Measurements from ENCODE around the gene TWIST2. TPM values are rescaled to one million over a fixed set of nuclear protein-coding genes. Genes with fewer than 3 reads are reported as not detected.

TWIST2 gene
- total RNA-seq, 1 donor from 2014 or later: 18.6 TPM

- no peak overlapping the region for H3K27ac Mint-ChIP-seq
- TF ChIP-seq CTCF (IDR thresholded peaks at IDR 0.05; ENCODE audit: unreplicated experiment): no peak
- no peak overlapping the region for H3K4me3 Mint-ChIP-seq
- peaks cover 2% of the 10 kb centered on the region for H3K4me1 Mint-ChIP-seq
- peaks cover 11% of the 10 kb centered on the region for H3K27me3 Mint-ChIP-seq (ENCODE audit: low read depth)
- H3K36me3 Mint-ChIP-seq: no peaks in the 10 kb centered on the region
- DNase-seq (ENCODE audit: low spot score in 2 of 2, unreplicated experiment in 2 of 2): no peak
- no peaks in the 10 kb centered on the region for H3K9me3 Mint-ChIP-seq
These were observed 72.2 kb downstream of the TWIST2 start for GRCh38 chr2:238920053-238920452.

- no peaks in the 10 kb centered on the region for H3K9me3 Mint-ChIP-seq
- peaks cover 2% of the 10 kb centered on the region for H3K4me1 Mint-ChIP-seq
- H3K27ac Mint-ChIP-seq: no peak overlapping the region
- no peaks in the 10 kb centered on the region for H3K36me3 Mint-ChIP-seq
- DNase-seq (ENCODE audit: low spot score in 2 of 2, unreplicated experiment in 2 of 2): no peak
- TF ChIP-seq CTCF (IDR thresholded peaks at IDR 0.05; ENCODE audit: unreplicated experiment): no peak
- peaks cover 11% of the 10 kb centered on the region for H3K27me3 Mint-ChIP-seq (ENCODE audit: low read depth)
- H3K4me3 Mint-ChIP-seq: no peak overlapping the region
These were observed 72.7 kb downstream of the TWIST2 start for GRCh38 chr2:238920601-238921001.

- H3K4me3 Mint-ChIP-seq: no peak overlapping the region
- H3K27ac Mint-ChIP-seq: no peak overlapping the region
- H3K9me3 Mint-ChIP-seq: no peaks in the 10 kb centered on the region
- no peak for DNase-seq (ENCODE audit: low spot score in 2 of 2, unreplicated experiment in 2 of 2)
- no peak for TF ChIP-seq CTCF (IDR thresholded peaks at IDR 0.05; ENCODE audit: unreplicated experiment)
- H3K4me1 Mint-ChIP-seq: peaks cover 8% of the 10 kb centered on the region
- no peaks in the 10 kb centered on the region for H3K36me3 Mint-ChIP-seq
- peaks cover 7% of the 10 kb centered on the region for H3K27me3 Mint-ChIP-seq (ENCODE audit: low read depth)
These were observed 73.4 kb downstream of the TWIST2 start for GRCh38 chr2:238921259-238921658.

GRCh38 chr2:238921681-238922319 is 73.9 kb downstream of the TWIST2 start:
- no peaks in the 10 kb centered on the region for H3K9me3 Mint-ChIP-seq
- no peak overlapping the region for H3K27ac Mint-ChIP-seq
- no peaks in the 10 kb centered on the region for H3K36me3 Mint-ChIP-seq
- H3K27me3 Mint-ChIP-seq (ENCODE audit: low read depth): peaks cover 7% of the 10 kb centered on the region
- H3K4me1 Mint-ChIP-seq: peaks cover 11% of the 10 kb centered on the region
- H3K4me3 Mint-ChIP-seq: no peak overlapping the region
- DNase-seq (ENCODE audit: low spot score in 2 of 2, unreplicated experiment in 2 of 2): no peak
- no peak for TF ChIP-seq CTCF (IDR thresholded peaks at IDR 0.05; ENCODE audit: unreplicated experiment)

- Mint-ChIP-seq H3K9me3 (no peaks in the 10 kb centered on the region), H3K27ac (no peak overlapping the region), H3K36me3 (no peaks in the 10 kb centered on the region), H3K27me3 (ENCODE audit: low read depth) (peaks cover 9% of the 10 kb centered on the region), H3K4me1 (peaks cover 11% of the 10 kb centered on the region), H3K4me3 (no peak overlapping the region)
- TF ChIP-seq CTCF (IDR thresholded peaks at IDR 0.05; ENCODE audit: unreplicated experiment): no peak
- no peak for DNase-seq (ENCODE audit: low spot score in 2 of 2, unreplicated experiment in 2 of 2)
These were observed 74.5 kb downstream of the TWIST2 start for GRCh38 chr2:238922435-238922834.

- H3K36me3 Mint-ChIP-seq: no peaks in the 10 kb centered on the region
- H3K27ac Mint-ChIP-seq: no peak overlapping the region
- H3K9me3 Mint-ChIP-seq: no peaks in the 10 kb centered on the region
- TF ChIP-seq CTCF (IDR thresholded peaks at IDR 0.05; ENCODE audit: unreplicated experiment): no peak
- H3K4me3 Mint-ChIP-seq: no peak overlapping the region
- peaks cover 11% of the 10 kb centered on the region for H3K4me1 Mint-ChIP-seq
- H3K27me3 Mint-ChIP-seq (ENCODE audit: low read depth): peaks cover 7% of the 10 kb centered on the region
- DNase-seq (ENCODE audit: low spot score in 2 of 2, unreplicated experiment in 2 of 2): no peak
These were observed 76.1 kb downstream of the TWIST2 start for GRCh38 chr2:238924032-238924431.
